ENCODE results near the gene FAM177A1.

DNA sequence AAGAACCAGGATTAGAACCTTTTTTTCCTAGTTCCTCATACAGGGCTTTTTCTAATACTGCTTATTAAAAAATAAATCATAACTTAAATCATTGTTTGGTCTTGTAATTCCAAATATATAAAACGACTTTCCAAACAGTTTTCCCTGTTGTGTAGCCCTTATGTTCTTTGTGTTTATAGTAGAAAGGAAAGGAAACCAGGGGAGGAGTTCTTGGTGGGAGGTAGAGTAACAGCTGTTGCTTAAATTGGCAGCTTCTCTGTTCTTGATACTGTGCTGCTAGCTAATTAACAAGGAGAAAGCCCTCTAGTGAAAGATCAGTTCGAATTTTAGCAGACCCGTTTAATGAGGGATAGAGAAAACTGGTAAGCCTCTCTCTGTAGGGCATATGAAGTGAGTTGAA is 48.3 kb upstream of the FAM177A1 start:
- TF ChIP-seq ZNF121 (tag by site-specific recombination; IDR thresholded peaks at IDR 0.05) = no peak
- TF ChIP-seq ZNF701 (tag by site-specific recombination; IDR thresholded peaks at IDR 0.05) = no peak
- no peak for TF ChIP-seq REST (tag by site-specific recombination; IDR thresholded peaks at IDR 0.05)
- no peak for TF ChIP-seq CTCF (tag by site-specific recombination; IDR thresholded peaks at IDR 0.05)
